Neural cell (in vitro differentiated cells): ENCODE data around the gene SIAH2.

Source experiments
- EZH2 ChIP-seq: fragments of 200-600, 300-800 bp; shearing (Covaris generic), sonication (generic); IDR thresholded peaks from 2 replicates; pipeline ENCODE4 v1.6.1; 2014; ENCODE audit warnings: antibody characterized with exemption, low read length, borderline replicate concordance, mild to moderate bottlenecking; ENCODE audit not compliant: insufficient read depth, poor library complexity, severe bottlenecking
- MXI1 ChIP-seq: fragments of 450-650 bp; conservative IDR thresholded peaks from 2 replicates; pipeline ENCODE4 v1.6.1; 2014; ENCODE audit warnings: antibody characterized with exemption, mild to moderate bottlenecking; ENCODE audit not compliant: poor library complexity, severe bottlenecking
- POLR2AphosphoS5 ChIP-seq: IDR thresholded peaks from 2 replicates; pipeline ENCODE4 v1.6.1; 2012
- TF ChIP-seq, protein P1 (sequence below): fragments of 450-650 bp; IDR thresholded peaks from 2 replicates; pipeline ENCODE4 v1.5.1; 2014; ENCODE audit warnings: antibody characterized with exemption, mild to moderate bottlenecking, moderate library complexity; ENCODE audit not compliant: poor library complexity, severe bottlenecking

GRCh38 chr3:150800722-150801121, 37.8 kb upstream of the SIAH2 start:
- no peak for TF ChIP-seq MXI1
- no peak for TF ChIP-seq EZH2
- TF ChIP-seq, protein P1, sequence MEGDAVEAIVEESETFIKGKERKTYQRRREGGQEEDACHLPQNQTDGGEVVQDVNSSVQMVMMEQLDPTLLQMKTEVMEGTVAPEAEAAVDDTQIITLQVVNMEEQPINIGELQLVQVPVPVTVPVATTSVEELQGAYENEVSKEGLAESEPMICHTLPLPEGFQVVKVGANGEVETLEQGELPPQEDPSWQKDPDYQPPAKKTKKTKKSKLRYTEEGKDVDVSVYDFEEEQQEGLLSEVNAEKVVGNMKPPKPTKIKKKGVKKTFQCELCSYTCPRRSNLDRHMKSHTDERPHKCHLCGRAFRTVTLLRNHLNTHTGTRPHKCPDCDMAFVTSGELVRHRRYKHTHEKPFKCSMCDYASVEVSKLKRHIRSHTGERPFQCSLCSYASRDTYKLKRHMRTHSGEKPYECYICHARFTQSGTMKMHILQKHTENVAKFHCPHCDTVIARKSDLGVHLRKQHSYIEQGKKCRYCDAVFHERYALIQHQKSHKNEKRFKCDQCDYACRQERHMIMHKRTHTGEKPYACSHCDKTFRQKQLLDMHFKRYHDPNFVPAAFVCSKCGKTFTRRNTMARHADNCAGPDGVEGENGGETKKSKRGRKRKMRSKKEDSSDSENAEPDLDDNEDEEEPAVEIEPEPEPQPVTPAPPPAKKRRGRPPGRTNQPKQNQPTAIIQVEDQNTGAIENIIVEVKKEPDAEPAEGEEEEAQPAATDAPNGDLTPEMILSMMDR: no peak
- TF ChIP-seq POLR2AphosphoS5: no peak
